ENCODE measurements around the gene RACK1.
"Not testable (repeated sequence)": the region's sequence is repeated elsewhere in the genome, so short reads cannot be mapped to it uniquely, and the experiment has no call there.

The RACK1 gene

DNA sequence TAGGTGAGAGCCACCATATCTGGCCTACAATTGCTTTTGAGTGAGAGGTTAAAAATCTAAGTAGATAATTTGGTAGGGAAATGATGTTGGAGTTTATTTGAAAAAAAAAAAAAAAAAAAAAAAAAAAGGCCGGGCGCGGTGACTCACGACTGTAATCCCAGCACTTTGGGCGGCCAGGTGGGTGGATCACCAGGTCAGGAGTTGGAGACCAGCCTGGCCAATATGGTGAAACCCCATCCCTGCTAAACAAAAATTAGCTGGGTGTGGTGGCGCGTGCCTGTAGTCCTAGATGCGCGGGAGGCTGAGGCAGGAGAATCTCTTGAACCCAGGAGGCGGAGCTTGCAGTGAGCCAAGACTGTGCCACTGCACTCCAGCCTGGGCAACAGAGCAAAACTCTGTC, 29.5 kb downstream of the RACK1 start:
- not testable (repeated sequence) for H3K4me1 ChIP-seq (ENCODE audit: control insufficient read depth, insufficient read depth, low read length, poor library complexity, severe bottlenecking); H3K27ac ChIP-seq (ENCODE audit: insufficient read depth, low read length, poor library complexity, severe bottlenecking)

DNA sequence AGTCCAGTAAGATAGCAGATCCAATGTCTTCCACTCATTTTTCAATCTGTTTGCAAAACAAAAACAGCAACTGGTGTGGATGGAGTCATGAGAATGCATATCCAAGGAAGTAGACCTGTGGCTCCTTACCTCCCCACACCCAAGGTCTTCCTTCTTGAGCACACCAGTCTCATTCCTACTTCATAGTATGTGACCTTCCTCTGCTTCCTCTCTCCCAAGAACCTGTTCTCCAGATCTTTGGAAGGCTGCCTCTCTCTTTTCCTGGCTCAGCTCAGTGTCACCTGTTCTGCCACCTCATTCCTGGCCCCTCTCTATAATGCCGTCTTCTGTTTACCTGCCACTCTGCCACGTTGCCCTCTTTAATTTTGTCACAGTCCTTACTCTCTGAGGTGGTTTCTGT, 30.8 kb downstream of the RACK1 start:
- Histone ChIP-seq H3K4me1 (ENCODE audit: control insufficient read depth, insufficient read depth, low read length, poor library complexity, severe bottlenecking) (peaks cover 4% of the 10 kb centered on the region), H3K27me3 (replicated peaks; ENCODE audit: control insufficient read depth, insufficient read depth, low read length, poor library complexity, severe bottlenecking) (no peaks in the 10 kb centered on the region), H3K27ac (ENCODE audit: insufficient read depth, low read length, poor library complexity, severe bottlenecking) (no peak overlapping the region), H3K9me3 (ENCODE audit: control insufficient read depth, low read length) (no peaks in the 10 kb centered on the region), H3K36me3 (ENCODE audit: control insufficient read depth, insufficient read depth, low read length) (no peaks in the 10 kb centered on the region), H3K4me3 (ENCODE audit: insufficient read depth, low read depth, low read length, poor library complexity, severe bottlenecking) (no peak overlapping the region)
- no peak for DNase-seq

More for the DNA sequence above, 29.5 kb downstream of the RACK1 start:
- not testable (repeated sequence) for H3K9me3 ChIP-seq (ENCODE audit: control insufficient read depth, low read length); H3K36me3 ChIP-seq (ENCODE audit: control insufficient read depth, insufficient read depth, low read length); H3K27me3 ChIP-seq (replicated peaks; ENCODE audit: control insufficient read depth, insufficient read depth, low read length, poor library complexity, severe bottlenecking); H3K4me3 ChIP-seq (ENCODE audit: insufficient read depth, low read depth, low read length, poor library complexity, severe bottlenecking); DNase-seq

DNA sequence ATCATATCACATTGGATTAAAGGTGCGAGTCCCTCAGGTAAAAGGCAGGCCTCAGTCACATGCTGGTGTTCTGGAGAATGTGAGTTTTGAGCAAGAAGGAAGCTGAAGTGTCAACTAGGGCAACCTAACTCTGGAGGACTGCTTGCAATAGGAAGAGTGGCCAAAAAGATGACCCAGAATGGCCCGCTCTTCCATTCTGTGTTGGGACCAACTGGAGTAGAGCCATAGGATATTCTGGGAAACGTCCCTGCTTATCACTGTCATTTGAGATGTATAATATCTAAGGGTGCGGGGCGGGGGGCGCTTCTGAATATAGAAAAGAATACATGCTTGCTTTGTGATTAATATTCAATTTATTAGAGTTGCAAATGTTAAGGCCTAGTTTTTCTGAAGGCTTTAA, 31.6 kb downstream of the RACK1 start:
- H3K36me3 ChIP-seq (ENCODE audit: control insufficient read depth, insufficient read depth, low read length) = no peaks in the 10 kb centered on the region
- no peaks in the 10 kb centered on the region for H3K27me3 ChIP-seq (replicated peaks; ENCODE audit: control insufficient read depth, insufficient read depth, low read length, poor library complexity, severe bottlenecking)
- no peaks in the 10 kb centered on the region for H3K9me3 ChIP-seq (ENCODE audit: control insufficient read depth, low read length)
- no peak for DNase-seq
- H3K4me1 ChIP-seq (ENCODE audit: control insufficient read depth, insufficient read depth, low read length, poor library complexity, severe bottlenecking) = no peaks in the 10 kb centered on the region
- H3K4me3 ChIP-seq (ENCODE audit: insufficient read depth, low read depth, low read length, poor library complexity, severe bottlenecking) = no peak overlapping the region
- no peak overlapping the region for H3K27ac ChIP-seq (ENCODE audit: insufficient read depth, low read length, poor library complexity, severe bottlenecking)

DNA sequence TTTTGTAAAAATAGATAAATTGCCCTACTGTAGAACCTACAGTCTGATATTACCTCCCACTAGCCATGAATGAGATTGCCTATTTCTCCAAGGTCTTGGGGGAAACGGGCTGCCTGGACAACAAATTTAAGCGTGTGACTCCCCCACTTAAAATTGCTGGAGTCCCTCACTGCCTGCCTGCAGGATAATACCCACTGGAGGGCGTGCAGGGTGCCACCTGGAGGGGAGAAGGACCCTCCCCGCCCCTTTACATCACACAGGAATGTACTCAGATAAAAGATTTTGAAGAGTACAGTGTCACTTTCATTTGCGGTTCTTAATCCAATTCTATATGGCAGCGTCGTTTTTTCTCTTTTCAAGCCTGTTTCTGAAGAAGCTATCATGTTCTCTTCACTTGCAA, 32.5 kb downstream of the RACK1 start:
- peaks cover under 1% of the 10 kb centered on the region for H3K4me1 ChIP-seq (ENCODE audit: control insufficient read depth, insufficient read depth, low read length, poor library complexity, severe bottlenecking)
- H3K36me3 ChIP-seq (ENCODE audit: control insufficient read depth, insufficient read depth, low read length) = no peaks in the 10 kb centered on the region
- H3K27ac ChIP-seq (ENCODE audit: insufficient read depth, low read length, poor library complexity, severe bottlenecking) = no peak overlapping the region
- H3K27me3 ChIP-seq (replicated peaks; ENCODE audit: control insufficient read depth, insufficient read depth, low read length, poor library complexity, severe bottlenecking) = no peaks in the 10 kb centered on the region
- no peaks in the 10 kb centered on the region for H3K9me3 ChIP-seq (ENCODE audit: control insufficient read depth, low read length)
- no peak overlapping the region for H3K4me3 ChIP-seq (ENCODE audit: insufficient read depth, low read depth, low read length, poor library complexity, severe bottlenecking)
- no peak for DNase-seq

DNA sequence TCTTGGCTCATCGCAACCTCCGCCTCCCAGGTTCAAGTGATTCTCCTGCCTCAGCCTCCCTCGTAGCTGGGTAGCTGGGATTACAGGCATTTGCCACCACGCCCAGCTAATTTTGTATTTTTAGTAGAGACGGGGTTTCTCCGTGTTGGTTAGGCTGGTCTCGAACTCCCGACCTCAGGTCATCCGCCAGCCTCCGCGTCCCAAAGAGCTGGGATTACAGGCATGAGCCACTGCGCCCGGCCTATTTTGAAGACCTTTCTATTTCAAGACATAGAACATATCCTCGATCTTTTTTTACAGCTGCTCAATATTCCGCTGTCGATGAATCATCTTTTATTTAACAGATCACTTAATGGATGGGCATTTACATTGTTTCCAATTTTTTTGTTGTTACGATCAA, 33.0 kb downstream of the RACK1 start:
- H3K9me3 ChIP-seq (ENCODE audit: control insufficient read depth, low read length); H3K27me3 ChIP-seq (replicated peaks; ENCODE audit: control insufficient read depth, insufficient read depth, low read length, poor library complexity, severe bottlenecking); DNase-seq; H3K27ac ChIP-seq (ENCODE audit: insufficient read depth, low read length, poor library complexity, severe bottlenecking); H3K4me3 ChIP-seq (ENCODE audit: insufficient read depth, low read depth, low read length, poor library complexity, severe bottlenecking); H3K36me3 ChIP-seq (ENCODE audit: control insufficient read depth, insufficient read depth, low read length); H3K4me1 ChIP-seq (ENCODE audit: control insufficient read depth, insufficient read depth, low read length, poor library complexity, severe bottlenecking): not testable (repeated sequence)

DNA sequence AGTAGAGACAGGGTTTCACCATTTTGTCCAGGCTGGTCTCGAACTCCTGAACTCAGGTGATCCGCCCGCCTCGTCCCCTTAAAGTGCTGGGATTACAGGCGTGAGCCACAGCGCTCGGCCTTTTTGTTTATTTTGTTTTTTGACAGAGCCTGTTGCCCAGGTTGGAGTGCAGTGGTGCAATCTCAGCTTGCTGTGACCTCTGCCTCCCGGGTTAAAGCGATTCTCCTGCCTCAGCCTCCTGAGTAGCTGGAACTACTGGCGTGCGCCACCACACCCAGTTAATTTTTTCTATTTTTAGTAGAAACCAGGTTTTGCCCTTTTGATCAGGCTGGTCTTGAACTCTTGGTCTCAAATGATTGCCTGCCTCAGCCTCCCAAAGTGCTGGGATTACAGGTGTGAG, 33.6 kb downstream of the RACK1 start:
- not testable (repeated sequence) for DNase-seq; H3K4me3 ChIP-seq (ENCODE audit: insufficient read depth, low read depth, low read length, poor library complexity, severe bottlenecking); H3K27me3 ChIP-seq (replicated peaks; ENCODE audit: control insufficient read depth, insufficient read depth, low read length, poor library complexity, severe bottlenecking); H3K36me3 ChIP-seq (ENCODE audit: control insufficient read depth, insufficient read depth, low read length); H3K27ac ChIP-seq (ENCODE audit: insufficient read depth, low read length, poor library complexity, severe bottlenecking); H3K4me1 ChIP-seq (ENCODE audit: control insufficient read depth, insufficient read depth, low read length, poor library complexity, severe bottlenecking); H3K9me3 ChIP-seq (ENCODE audit: control insufficient read depth, low read length)

DNA sequence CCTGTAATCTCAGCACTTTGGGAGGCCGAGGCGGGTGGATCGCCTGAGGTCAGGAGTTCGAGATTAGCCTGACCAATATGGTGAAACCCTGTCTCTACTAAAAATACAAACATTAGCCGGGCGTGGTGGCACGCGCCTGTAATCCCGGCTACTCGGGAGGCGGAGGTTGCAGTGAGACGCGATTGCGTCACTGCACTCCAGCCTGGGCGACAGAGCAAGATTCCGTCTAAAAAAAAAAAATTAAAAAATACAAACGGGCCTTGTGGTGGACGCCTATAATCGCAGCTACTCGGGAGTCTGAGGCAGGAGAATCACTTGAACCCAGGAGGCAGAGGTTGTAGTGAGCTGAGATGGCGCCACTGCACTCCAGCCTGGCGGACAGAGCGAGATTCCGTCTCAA, 34.7 kb downstream of the RACK1 start:
- H3K4me1 ChIP-seq (ENCODE audit: control insufficient read depth, insufficient read depth, low read length, poor library complexity, severe bottlenecking) = peaks cover 12% of the 10 kb centered on the region
- not testable (repeated sequence) for H3K9me3 ChIP-seq (ENCODE audit: control insufficient read depth, low read length); H3K27ac ChIP-seq (ENCODE audit: insufficient read depth, low read length, poor library complexity, severe bottlenecking); DNase-seq; H3K36me3 ChIP-seq (ENCODE audit: control insufficient read depth, insufficient read depth, low read length); H3K4me3 ChIP-seq (ENCODE audit: insufficient read depth, low read depth, low read length, poor library complexity, severe bottlenecking); H3K27me3 ChIP-seq (replicated peaks; ENCODE audit: control insufficient read depth, insufficient read depth, low read length, poor library complexity, severe bottlenecking)

DNA sequence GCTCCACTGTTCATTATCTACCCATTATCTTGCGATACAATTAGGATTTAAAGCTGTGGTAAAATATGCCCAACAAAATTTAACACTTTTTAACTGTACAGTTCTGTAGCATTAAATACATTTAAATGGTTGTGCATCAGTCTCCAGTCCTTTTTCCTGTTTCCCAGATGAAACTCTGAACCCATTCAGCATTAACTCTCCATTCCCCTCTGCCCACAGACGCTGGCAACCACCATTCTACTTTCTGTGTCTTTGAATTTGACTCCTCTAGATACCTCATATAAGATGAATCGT, 35.8 kb downstream of the RACK1 start:
- DNase-seq = no peak
- Histone ChIP-seq H3K9me3 (ENCODE audit: control insufficient read depth, low read length) (no peaks in the 10 kb centered on the region), H3K36me3 (ENCODE audit: control insufficient read depth, insufficient read depth, low read length) (no peaks in the 10 kb centered on the region), H3K27ac (ENCODE audit: insufficient read depth, low read length, poor library complexity, severe bottlenecking) (no peak overlapping the region), H3K27me3 (replicated peaks; ENCODE audit: control insufficient read depth, insufficient read depth, low read length, poor library complexity, severe bottlenecking) (no peaks in the 10 kb centered on the region), H3K4me3 (ENCODE audit: insufficient read depth, low read depth, low read length, poor library complexity, severe bottlenecking) (no peak overlapping the region), H3K4me1 (ENCODE audit: control insufficient read depth, insufficient read depth, low read length, poor library complexity, severe bottlenecking) (peaks cover 17% of the 10 kb centered on the region)

DNA sequence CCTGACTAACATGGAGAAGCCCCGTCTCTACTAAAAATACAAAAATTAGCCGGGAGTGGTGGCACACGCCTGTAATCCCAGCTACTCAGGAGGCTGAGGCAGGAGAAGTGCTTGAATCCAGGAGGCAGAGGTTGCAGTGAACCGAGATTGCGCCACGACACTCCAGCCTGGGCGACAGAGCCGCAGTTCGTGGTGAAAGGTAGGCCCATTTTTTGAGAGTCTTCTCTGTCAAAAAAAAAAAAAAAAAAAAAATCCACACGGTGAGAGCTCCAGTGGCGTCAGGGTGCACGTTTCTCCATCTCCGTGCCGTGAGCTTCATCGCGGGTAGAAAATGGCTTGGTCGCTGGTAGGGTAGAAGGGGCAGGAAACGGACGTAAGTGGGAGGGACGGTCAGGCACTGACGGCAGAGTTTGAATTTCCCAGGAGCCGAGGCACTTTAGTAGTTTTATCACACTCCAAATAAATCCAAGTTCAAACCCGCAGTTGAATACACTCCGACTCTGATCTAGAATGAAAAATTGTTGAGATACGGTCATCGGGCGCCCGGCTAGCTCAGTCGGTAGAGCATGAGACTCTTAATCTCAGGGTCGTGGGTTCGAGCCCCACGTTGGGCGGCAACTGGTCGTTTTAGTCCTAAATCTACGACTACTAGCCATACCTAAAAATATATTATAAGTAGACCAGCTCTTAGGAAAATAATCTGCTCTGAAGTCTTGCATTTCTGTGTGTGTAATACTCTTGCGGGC, 36.3 kb downstream of the RACK1 start:
- Histone ChIP-seq H3K9me3 (ENCODE audit: control insufficient read depth, low read length) (no peaks in the 10 kb centered on the region), H3K27me3 (replicated peaks; ENCODE audit: control insufficient read depth, insufficient read depth, low read length, poor library complexity, severe bottlenecking) (no peaks in the 10 kb centered on the region), H3K4me1 (ENCODE audit: control insufficient read depth, insufficient read depth, low read length, poor library complexity, severe bottlenecking) (peaks cover 17% of the 10 kb centered on the region), H3K36me3 (ENCODE audit: control insufficient read depth, insufficient read depth, low read length) (no peaks in the 10 kb centered on the region), H3K27ac (ENCODE audit: insufficient read depth, low read length, poor library complexity, severe bottlenecking) (peak overlapping the region; percentile 19), H3K4me3 (ENCODE audit: insufficient read depth, low read depth, low read length, poor library complexity, severe bottlenecking) (peak overlapping the region; percentile 62)
- peak; percentile 59 to 63 (median 61) for DNase-seq

DNA sequence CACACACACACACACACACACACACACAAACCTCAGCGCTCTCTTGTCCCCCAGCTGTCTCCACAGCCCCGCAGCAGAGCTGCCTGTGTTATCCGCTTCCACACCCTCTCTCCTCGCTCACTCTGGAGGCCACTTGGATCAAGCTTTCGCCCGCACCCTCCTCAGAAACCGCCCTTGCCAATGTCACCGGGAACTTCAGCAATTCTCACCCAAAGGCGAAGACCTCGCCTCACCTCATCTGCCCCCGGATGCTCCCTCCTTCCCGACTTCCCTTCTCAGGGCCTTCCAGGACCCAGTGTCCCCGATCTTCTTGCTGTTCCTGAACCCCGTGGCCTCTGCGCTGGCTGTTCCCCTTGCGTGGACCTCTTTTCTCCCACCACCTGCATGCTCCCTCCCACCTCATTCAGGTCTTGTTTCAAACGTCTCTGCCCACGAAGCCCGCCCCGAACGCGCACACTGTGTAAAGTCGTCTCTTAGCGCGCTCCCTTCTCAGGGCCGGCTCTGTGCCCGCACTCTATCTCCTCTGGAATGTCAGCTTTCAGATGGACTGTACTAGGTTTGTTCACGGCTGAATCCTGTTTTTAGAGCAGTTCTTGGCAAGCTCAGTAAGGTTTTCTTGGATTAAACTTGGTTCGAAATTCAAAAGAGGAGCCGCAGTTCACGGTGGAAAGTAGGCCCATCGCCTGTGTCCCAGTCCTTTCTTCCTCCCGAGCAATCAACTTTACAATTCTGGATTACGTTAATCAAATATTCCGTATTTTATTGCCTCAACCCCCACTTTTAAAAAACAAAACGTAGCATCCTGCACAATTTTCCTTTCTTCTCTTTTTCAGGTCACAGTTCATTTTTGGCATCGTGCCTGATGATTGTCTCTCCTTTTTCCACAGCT, 37.7 kb downstream of the RACK1 start:
- H3K4me3 ChIP-seq (ENCODE audit: insufficient read depth, low read depth, low read length, poor library complexity, severe bottlenecking) = peak overlapping the region; percentile 62
- H3K4me1 ChIP-seq (ENCODE audit: control insufficient read depth, insufficient read depth, low read length, poor library complexity, severe bottlenecking) = peaks cover 17% of the 10 kb centered on the region
- H3K36me3 ChIP-seq (ENCODE audit: control insufficient read depth, insufficient read depth, low read length) = no peaks in the 10 kb centered on the region
- no peaks in the 10 kb centered on the region for H3K27me3 ChIP-seq (replicated peaks; ENCODE audit: control insufficient read depth, insufficient read depth, low read length, poor library complexity, severe bottlenecking)
- H3K9me3 ChIP-seq (ENCODE audit: control insufficient read depth, low read length) = no peaks in the 10 kb centered on the region
- DNase-seq = no peak
- H3K27ac ChIP-seq (ENCODE audit: insufficient read depth, low read length, poor library complexity, severe bottlenecking) = no peak overlapping the region
